DMS53 (cell line): ENCODE measurements around the gene MED13L.

ENCODE experiments used
- DNase-seq: peaks from one replicate; lab custom pipeline; 2025; lab: John Stamatoyannopoulos, UW

The MED13L gene

GRCh38 chr12:116210762-116211161 is 66.7 kb downstream of the MED13L start:
- no peak for DNase-seq

GRCh38 chr12:116210131-116210530 is 67.4 kb downstream of the MED13L start:
- DNase-seq, result no peak

GRCh38 chr12:116209503-116209902 is 68.0 kb downstream of the MED13L start:
- DNase-seq, result no peak

- peak; percentile 30 for DNase-seq
Measured at GRCh38 chr12:116207274-116207673, 70.2 kb downstream of the MED13L start.

GRCh38 chr12:116206828-116207227 is 70.7 kb downstream of the MED13L start:
- no peak for DNase-seq

- DNase-seq, result no peak
Measured at GRCh38 chr12:116204785-116205184, 72.7 kb downstream of the MED13L start.

GRCh38 chr12:116204169-116204568 is 73.3 kb downstream of the MED13L start:
- no peak for DNase-seq

- no peak for DNase-seq
Measured at GRCh38 chr12:116202940-116203339, 74.6 kb downstream of the MED13L start.

- DNase-seq, result no peak
Measured at GRCh38 chr12:116202433-116202832, 75.1 kb downstream of the MED13L start.

- DNase-seq, result no peak
Measured at GRCh38 chr12:116201908-116202307, 75.6 kb downstream of the MED13L start.

- no peak for DNase-seq
Measured at GRCh38 chr12:116201359-116201758, 76.1 kb downstream of the MED13L start.

- no peak for DNase-seq
Measured at GRCh38 chr12:116200812-116201211, 76.7 kb downstream of the MED13L start.

GRCh38 chr12:116199160-116199706 is 78.3 kb downstream of the MED13L start:
- DNase-seq, result no peak

GRCh38 chr12:116196752-116197718 is 80.5 kb downstream of the MED13L start:
- no peak for DNase-seq

- DNase-seq, result no peak
Measured at GRCh38 chr12:116196226-116196625, 81.3 kb downstream of the MED13L start.

- no peak for DNase-seq
Measured at GRCh38 chr12:116194935-116195431, 82.5 kb downstream of the MED13L start.

- no peak for DNase-seq
Measured at GRCh38 chr12:116189692-116190091, 87.8 kb downstream of the MED13L start.

- no peak for DNase-seq
Measured at GRCh38 chr12:116188581-116188980, 88.9 kb downstream of the MED13L start.

GRCh38 chr12:116187151-116187511 is 90.4 kb downstream of the MED13L start:
- DNase-seq, result no peak

- no peak for DNase-seq
Measured at GRCh38 chr12:116186482-116187150, 90.9 kb downstream of the MED13L start.

- DNase-seq, result no peak
Measured at GRCh38 chr12:116184763-116185162, 92.7 kb downstream of the MED13L start.

GRCh38 chr12:116183741-116184141 is 93.8 kb downstream of the MED13L start:
- DNase-seq, result no peak
